HL-60/S4 treated with phorbol 12-myristate 13-acetate at 8.2 ng/mL for 4 days and 3 days (cell line): ENCODE results near the gene KRTAP10-8.
"Not testable (repeated sequence)": the region's sequence is repeated elsewhere in the genome, so short reads cannot be mapped to it uniquely, and the experiment has no call there.

Experiments used
- in situ Hi-C: fragments of 300-500 bp; cut with MboI; formaldehyde crosslinking; loops from 2 replicates; pipeline ENCODE4 v1.15.0; 2022; ENCODE audit warnings: low sequenced_read_pairs

Gene KRTAP10-8

GRCh38 chr21:44579056-44579832 is 32.6 kb upstream of the KRTAP10-8 start:
- in situ Hi-C loops: no loop called here

GRCh38 chr21:44579833-44580144 is 32.1 kb upstream of the KRTAP10-8 start:
- in situ Hi-C loops: no loop called here

- in situ Hi-C loops: not testable (repeated sequence)
Observed at GRCh38 chr21:44580231-44580821, 31.6 kb upstream of the KRTAP10-8 start, which contains the start of gene KRTAP10-5. KRTAP10-5 (minus strand) TSS chr21:44580604; CDS start chr21:44580578, 26 bp downstream.

- in situ Hi-C loops: no loop called here
Observed at GRCh38 chr21:44581158-44581557, 30.7 kb upstream of the KRTAP10-8 start.

GRCh38 chr21:44582055-44582454 is 29.8 kb upstream of the KRTAP10-8 start:
- in situ Hi-C loops: no loop called here

GRCh38 chr21:44583089-44583799 is 28.6 kb upstream of the KRTAP10-8 start:
- in situ Hi-C loops: no loop called here

GRCh38 chr21:44583800-44584147 is 28.1 kb upstream of the KRTAP10-8 start:
- in situ Hi-C loops: no loop called here

- in situ Hi-C loops: no loop called here
Observed at GRCh38 chr21:44585892-44586291, 26.0 kb upstream of the KRTAP10-8 start.

- in situ Hi-C loops: no loop called here
Observed at GRCh38 chr21:44589094-44589493, 22.8 kb upstream of the KRTAP10-8 start.

GRCh38 chr21:44589586-44590305 is 22.1 kb upstream of the KRTAP10-8 start:
- in situ Hi-C loops: no loop called here

- in situ Hi-C loops: no loop called here
Observed at GRCh38 chr21:44590311-44590721, 21.6 kb upstream of the KRTAP10-8 start.

GRCh38 chr21:44590897-44591800 is 20.7 kb upstream of the KRTAP10-8 start:
- in situ Hi-C loops: not testable (repeated sequence)

GRCh38 chr21:44591801-44592130 is 20.1 kb upstream of the KRTAP10-8 start:
- in situ Hi-C loops: not testable (repeated sequence)

GRCh38 chr21:44592446-44593311 is 19.2 kb upstream of the KRTAP10-8 start, which contains the start of gene KRTAP10-6:
KRTAP10-6 (minus strand) TSS chr21:44592505; CDS start chr21:44592484, 21 bp downstream.
- in situ Hi-C loops: no loop called here

GRCh38 chr21:44593598-44594405 is 18.1 kb upstream of the KRTAP10-8 start:
- in situ Hi-C loops: no loop called here

GRCh38 chr21:44594406-44594916 is 17.4 kb upstream of the KRTAP10-8 start:
- in situ Hi-C loops: no loop called here

GRCh38 chr21:44595524-44595923 is 16.4 kb upstream of the KRTAP10-8 start:
- in situ Hi-C loops: no loop called here

GRCh38 chr21:44596068-44596725 is 15.7 kb upstream of the KRTAP10-8 start:
- in situ Hi-C loops: no loop called here
